Choroid plexus epithelial cell (primary cell): ENCODE results near the gene MAGOH.
"Not testable (repeated sequence)": the region's sequence is repeated elsewhere in the genome, so short reads cannot be mapped to it uniquely, and the experiment has no call there.

ENCODE experiments used
- DNase-seq: peaks from one replicate; pipeline ENCODE4 v3.0.0-alpha.2; 2010; ENCODE audit warnings: low read depth
- H3K4me3 ChIP-seq: 2 replicates; pipeline ENCODE4 v1.5.1; 2011; ENCODE audit warnings: low read depth, mild to moderate bottlenecking, control low read depth, low read length, moderate library complexity
- CTCF ChIP-seq: conservative IDR thresholded peaks from 2 replicates; pipeline ENCODE4 v1.5.1; 2011; ENCODE audit warnings: low read depth, mild to moderate bottlenecking, control low read depth, inconsistent platforms, low read length, moderate library complexity

The MAGOH gene

GRCh38 chr1:53238197-53239155, at the start of gene MAGOH:
Gene MAGOH (minus strand): TSS chr1:53238518. CDS start chr1:53238448, 70 bp downstream.
- peak; percentile 97 for DNase-seq
- TF ChIP-seq CTCF = no peak
- peak within 1 kb of the TSS; percentile 95 for H3K4me3 ChIP-seq

GRCh38 chr1:53286955-53287354, 48.6 kb upstream of the MAGOH start:
- DNase-seq = no peak
- no peak for TF ChIP-seq CTCF
- H3K4me3 ChIP-seq = no peak overlapping the region

GRCh38 chr1:53285969-53286760, 47.8 kb upstream of the MAGOH start:
- H3K4me3 ChIP-seq = no peak overlapping the region
- no peak for DNase-seq
- TF ChIP-seq CTCF = no peak

GRCh38 chr1:53285546-53285945, 47.2 kb upstream of the MAGOH start:
- DNase-seq = no peak
- no peak for TF ChIP-seq CTCF
- H3K4me3 ChIP-seq = no peak overlapping the region

GRCh38 chr1:53284224-53285020, 46.1 kb upstream of the MAGOH start:
- DNase-seq = no peak
- no peak for TF ChIP-seq CTCF
- H3K4me3 ChIP-seq = no peak overlapping the region

- not testable (repeated sequence) for H3K4me3 ChIP-seq
Observed at GRCh38 chr1:53283156-53283555, 44.8 kb upstream of the MAGOH start.

GRCh38 chr1:53281133-53281532, 42.8 kb upstream of the MAGOH start:
- TF ChIP-seq CTCF = no peak
- H3K4me3 ChIP-seq = no peak overlapping the region
- DNase-seq = no peak

More at GRCh38 chr1:53283156-53283555, 44.8 kb upstream of the MAGOH start:
- not testable (repeated sequence) for DNase-seq
